ENCODE measurements around the gene MTCH1. TPM values are rescaled to one million over a fixed set of nuclear protein-coding genes. Genes with fewer than 3 reads are reported as not detected.

MTCH1 gene
- total and polyA plus RNA-seq, 8 donors = 145 to 192 (median 164) TPM

- DNase-seq (no peak), ATAC-seq (no peak)
- H3K9me3 ChIP-seq = no peaks in the 10 kb centered on the region
- peaks cover 0 to 31% of the 10 kb centered on the region in 2 donors for H3K36me3 ChIP-seq
- H3K27me3 ChIP-seq = no peaks in the 10 kb centered on the region
- peaks cover 0 to 6% of the 10 kb centered on the region in 2 donors for H3K4me1 ChIP-seq
- no peak overlapping the region for H3K4me3 ChIP-seq
- intact Hi-C loops (cut with DNase I) = no loop called here
- TF ChIP-seq, protein P1, sequence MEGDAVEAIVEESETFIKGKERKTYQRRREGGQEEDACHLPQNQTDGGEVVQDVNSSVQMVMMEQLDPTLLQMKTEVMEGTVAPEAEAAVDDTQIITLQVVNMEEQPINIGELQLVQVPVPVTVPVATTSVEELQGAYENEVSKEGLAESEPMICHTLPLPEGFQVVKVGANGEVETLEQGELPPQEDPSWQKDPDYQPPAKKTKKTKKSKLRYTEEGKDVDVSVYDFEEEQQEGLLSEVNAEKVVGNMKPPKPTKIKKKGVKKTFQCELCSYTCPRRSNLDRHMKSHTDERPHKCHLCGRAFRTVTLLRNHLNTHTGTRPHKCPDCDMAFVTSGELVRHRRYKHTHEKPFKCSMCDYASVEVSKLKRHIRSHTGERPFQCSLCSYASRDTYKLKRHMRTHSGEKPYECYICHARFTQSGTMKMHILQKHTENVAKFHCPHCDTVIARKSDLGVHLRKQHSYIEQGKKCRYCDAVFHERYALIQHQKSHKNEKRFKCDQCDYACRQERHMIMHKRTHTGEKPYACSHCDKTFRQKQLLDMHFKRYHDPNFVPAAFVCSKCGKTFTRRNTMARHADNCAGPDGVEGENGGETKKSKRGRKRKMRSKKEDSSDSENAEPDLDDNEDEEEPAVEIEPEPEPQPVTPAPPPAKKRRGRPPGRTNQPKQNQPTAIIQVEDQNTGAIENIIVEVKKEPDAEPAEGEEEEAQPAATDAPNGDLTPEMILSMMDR (IDR thresholded peaks at IDR 0.05) = no peak
- H3K27ac ChIP-seq = peak overlapping the region in 1 of 2 donors; percentile 18
These were observed 58.1 kb downstream of the MTCH1 start for GRCh38 chr6:36927691-36928546.

DNA sequence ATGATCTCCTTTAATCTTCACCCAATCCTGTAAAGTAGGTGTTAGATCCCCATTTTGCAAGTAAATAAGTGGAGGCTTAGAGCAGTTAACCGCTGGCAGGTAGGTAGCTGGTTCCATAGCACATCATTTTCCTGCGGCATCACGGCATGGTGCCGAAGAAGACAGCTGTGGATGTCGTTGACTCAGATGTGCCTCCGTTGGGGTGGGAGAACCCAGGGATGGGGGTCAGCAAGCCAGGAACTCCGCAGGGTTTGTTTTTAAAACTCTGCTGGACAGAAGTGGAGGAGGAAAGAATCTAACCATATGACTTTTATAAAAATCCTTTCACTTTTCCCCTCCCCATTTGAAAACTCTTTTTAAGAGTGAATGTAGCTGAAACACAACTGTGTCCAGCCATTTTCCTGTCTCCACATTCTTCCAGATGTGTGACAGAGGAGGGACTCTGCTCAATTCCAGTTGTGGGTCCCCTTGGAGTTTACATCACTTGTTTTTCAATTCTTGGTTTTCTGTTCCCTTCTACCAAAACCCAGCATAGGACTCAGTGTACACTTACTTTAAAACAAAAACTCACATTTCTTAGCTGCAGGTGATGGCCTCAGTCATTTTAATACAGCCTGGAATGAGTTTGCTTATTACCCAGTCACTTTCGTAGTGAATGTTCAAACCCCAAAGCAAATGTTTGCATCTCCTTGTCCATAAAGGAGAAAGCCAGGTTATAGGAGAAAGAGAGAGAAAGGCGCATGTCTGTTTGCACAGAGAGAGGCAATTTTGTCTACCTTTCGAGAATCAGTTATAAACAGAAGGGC is 59.1 kb downstream of the MTCH1 start:
- TF ChIP-seq, protein P1 (IDR thresholded peaks at IDR 0.05) = no peak
- peaks cover 0 to 6% of the 10 kb centered on the region in 2 donors for H3K4me1 ChIP-seq
- intact Hi-C loops (cut with DNase I) = no loop called here
- no peaks in the 10 kb centered on the region for H3K9me3 ChIP-seq
- ATAC-seq (no peak), DNase-seq (no peak)
- peak overlapping the region in 1 of 2 donors; percentile 18 for H3K27ac ChIP-seq
- no peaks in the 10 kb centered on the region for H3K27me3 ChIP-seq
- H3K4me3 ChIP-seq = no peak overlapping the region
- peaks cover 0 to 41% of the 10 kb centered on the region in 2 donors for H3K36me3 ChIP-seq

DNA sequence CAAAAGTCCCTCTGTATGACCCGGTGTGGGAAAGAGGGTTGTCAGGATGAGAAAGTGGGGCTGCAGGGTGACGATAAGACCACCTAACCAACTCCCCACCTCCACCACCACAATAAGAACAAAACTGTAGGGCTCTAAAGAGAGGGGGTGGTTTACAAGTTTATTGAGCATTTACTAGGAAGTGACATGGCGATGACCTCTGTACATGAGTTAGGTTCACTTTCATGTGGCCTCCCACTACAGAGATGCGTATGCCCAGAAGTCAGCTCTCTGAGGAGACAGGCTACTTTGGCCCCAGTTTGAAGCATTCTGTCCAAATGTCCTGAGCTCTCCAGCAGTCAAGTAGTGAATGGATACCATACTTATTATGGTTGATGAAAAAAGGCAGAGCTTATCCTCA is 60.2 kb downstream of the MTCH1 start:
- ATAC-seq = no peak
- intact Hi-C loops (cut with DNase I) = no loop called here
- H3K4me1 ChIP-seq = peaks cover 0 to 6% of the 10 kb centered on the region in 2 donors
- H3K9me3 ChIP-seq = no peaks in the 10 kb centered on the region
- TF ChIP-seq, protein P1 (IDR thresholded peaks at IDR 0.05) = no peak
- no peak for DNase-seq
- H3K4me3 ChIP-seq = no peak overlapping the region
- H3K36me3 ChIP-seq = peaks cover 0 to 52% of the 10 kb centered on the region in 2 donors
- H3K27me3 ChIP-seq = no peaks in the 10 kb centered on the region
- H3K27ac ChIP-seq = no peak overlapping the region

DNA sequence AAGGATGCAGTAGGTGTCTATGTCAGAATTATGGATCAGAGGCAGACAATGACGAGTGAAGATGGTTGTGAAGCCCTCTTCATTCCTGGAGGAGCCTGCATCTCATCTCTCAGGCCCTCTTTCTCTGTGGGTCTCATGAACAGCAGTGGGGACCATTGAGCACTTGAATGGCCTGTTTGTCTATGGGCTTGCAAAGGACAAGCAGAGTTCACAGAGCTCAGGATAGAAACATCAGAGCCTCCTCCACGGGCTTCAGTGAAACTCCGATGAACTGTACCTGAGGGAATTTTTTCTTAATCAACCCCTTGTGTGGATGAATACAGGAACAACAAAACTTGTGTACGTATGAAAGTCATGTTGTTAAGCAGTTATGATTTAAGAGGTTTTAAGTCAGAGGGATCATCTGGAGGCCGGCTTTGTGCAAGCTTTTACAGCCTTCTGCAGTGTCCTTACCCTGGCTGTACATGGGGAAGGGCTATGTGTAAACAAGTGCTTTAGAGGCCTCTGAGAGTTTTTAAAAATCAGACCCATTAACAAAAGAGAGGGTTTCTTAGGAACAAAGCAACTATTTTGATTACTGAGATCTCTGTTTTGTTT is 61.1 kb downstream of the MTCH1 start:
- H3K9me3 ChIP-seq = no peaks in the 10 kb centered on the region
- H3K36me3 ChIP-seq = peaks cover 0 to 61% of the 10 kb centered on the region in 2 donors
- H3K27me3 ChIP-seq = no peaks in the 10 kb centered on the region
- no peak overlapping the region for H3K27ac ChIP-seq
- DNase-seq = no peak
- intact Hi-C loops (cut with DNase I) = no loop called here
- TF ChIP-seq, protein P1 (IDR thresholded peaks at IDR 0.05) = no peak
- H3K4me1 ChIP-seq = peaks cover 4 to 14% of the 10 kb centered on the region in 2 donors
- no peak overlapping the region for H3K4me3 ChIP-seq
- no peak for ATAC-seq
